DND-41 (cell line): ENCODE data around the gene ARHGDIB.

Experiments
- ATAC-seq: fragments of 200-7000 bp; cut with Tn5 transposase; 3 replicates; pipeline ENCODE4 v1.9.1; 2021; ENCODE audit warnings: low read depth; ENCODE audit not compliant: insufficient read depth
- DNase-seq: peaks from one replicate; pipeline ENCODE4 v3.0.0-alpha.2; 2020
- H2AFZ ChIP-seq: 2 replicates; pipeline ENCODE4 v1.6.0; 2012; ENCODE audit warnings: low read depth, low read length
- H3K27ac ChIP-seq: 2 replicates; pipeline ENCODE4 v1.5.1; 2012; ENCODE audit warnings: low read length, inconsistent platforms
- H3K27me3 ChIP-seq: fragments of 200-600 bp; sonication (generic); 2 replicates; pipeline ENCODE4 v1.6.0; 2012; ENCODE audit warnings: low read length, mild to moderate bottlenecking, inconsistent platforms; ENCODE audit not compliant: insufficient read depth, poor library complexity
- H3K36me3 ChIP-seq: 2 replicates; pipeline ENCODE4 v1.5.1; 2012; ENCODE audit warnings: low read length, inconsistent platforms; ENCODE audit not compliant: insufficient read depth
- H3K4me1 ChIP-seq: 2 replicates; pipeline ENCODE4 v1.5.1; 2012; ENCODE audit warnings: mild to moderate bottlenecking, low read length; ENCODE audit not compliant: insufficient read depth
- H3K4me2 ChIP-seq: 2 replicates; pipeline ENCODE4 v1.6.0; 2012; ENCODE audit warnings: mild to moderate bottlenecking, moderate library complexity, low read length, inconsistent platforms; ENCODE audit not compliant: insufficient read depth
- H3K4me3 ChIP-seq, 2 experiments: fragments of 200-600 bp in 1 of 2; shearing (Covaris generic) in 1 of 2; 2 replicates each; pipeline ENCODE4 v1.5.1; 2012 to 2016; ENCODE audit warnings: inconsistent platforms in 2 of 2, low read length in 2 of 2, mild to moderate bottlenecking in 2 of 2, low read depth in 1 of 2, moderate library complexity in 1 of 2
- H3K79me2 ChIP-seq: 2 replicates; pipeline ENCODE4 v1.6.0; 2012; ENCODE audit warnings: low read length, inconsistent platforms; ENCODE audit not compliant: insufficient read depth
- H3K9ac ChIP-seq: 2 replicates; pipeline ENCODE4 v1.6.0; 2012; ENCODE audit warnings: low read depth, mild to moderate bottlenecking, inconsistent platforms, low read length, moderate library complexity
- H3K9me3 ChIP-seq: 2 replicates; pipeline ENCODE4 v1.5.1; 2012; ENCODE audit warnings: low read length, moderate library complexity, mild to moderate bottlenecking, inconsistent platforms; ENCODE audit not compliant: insufficient read depth, severe bottlenecking
- H4K20me1 ChIP-seq: 2 replicates; pipeline ENCODE4 v1.6.0; 2012; ENCODE audit warnings: low read length; ENCODE audit not compliant: insufficient read depth
- EZH2 ChIP-seq: IDR thresholded peaks from 3 replicates; pipeline ENCODE4 v1.6.1; 2012; ENCODE audit warnings: borderline replicate concordance, low read depth, mild to moderate bottlenecking, moderate library complexity, low read length, inconsistent platforms; ENCODE audit not compliant: severe bottlenecking
- TF ChIP-seq, protein P1 (sequence below): IDR thresholded peaks from 2 replicates; pipeline ENCODE4 v1.5.1; 2012; ENCODE audit warnings: borderline replicate concordance, low read length, moderate library complexity, mild to moderate bottlenecking; ENCODE audit not compliant: poor library complexity, severe bottlenecking; ENCODE audit errors: extremely low read depth

ARHGDIB gene

DNA sequence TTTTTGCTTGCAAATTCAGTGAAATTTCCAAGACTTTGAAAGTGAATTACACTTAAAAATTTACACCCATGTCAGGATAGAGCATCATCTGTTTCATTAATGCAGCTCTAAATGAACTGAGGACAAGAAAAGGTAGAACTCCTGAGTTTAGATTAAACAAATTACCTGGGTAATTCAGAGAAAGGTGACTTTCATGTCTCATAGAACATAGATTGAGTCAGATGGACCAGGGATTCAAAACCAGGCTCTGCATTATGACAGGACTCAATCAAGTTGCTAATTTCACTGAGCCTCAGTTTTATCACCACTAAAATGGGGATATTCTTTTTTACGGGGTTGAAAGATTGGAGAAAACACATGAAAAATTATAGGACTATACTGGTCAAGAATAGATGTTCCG lies 4.5 kb downstream of the ARHGDIB start:
- Histone ChIP-seq H3K27ac (peak overlapping the region; percentile 87), H3K27me3 (no peaks in the 10 kb centered on the region), H3K36me3 (peaks cover 52% of the 10 kb centered on the region), H4K20me1 (peaks cover 41% of the 10 kb centered on the region), H3K4me1 (peaks cover 87% of the 10 kb centered on the region), H3K9me3 (no peaks in the 10 kb centered on the region), H3K79me2 (peaks cover 99% of the 10 kb centered on the region), H3K4me3 (peak overlapping the region in 1 of 2 experiments; percentile 77; a peak in 2 of 4 replicates), H2AFZ (no peak overlapping the region), H3K9ac (peak overlapping the region; percentile 78), H3K4me2 (peak overlapping the region; percentile 89)
- DNase-seq (no peak), ATAC-seq (no peak)
- TF ChIP-seq EZH2, result no peak
- TF ChIP-seq, protein P1, sequence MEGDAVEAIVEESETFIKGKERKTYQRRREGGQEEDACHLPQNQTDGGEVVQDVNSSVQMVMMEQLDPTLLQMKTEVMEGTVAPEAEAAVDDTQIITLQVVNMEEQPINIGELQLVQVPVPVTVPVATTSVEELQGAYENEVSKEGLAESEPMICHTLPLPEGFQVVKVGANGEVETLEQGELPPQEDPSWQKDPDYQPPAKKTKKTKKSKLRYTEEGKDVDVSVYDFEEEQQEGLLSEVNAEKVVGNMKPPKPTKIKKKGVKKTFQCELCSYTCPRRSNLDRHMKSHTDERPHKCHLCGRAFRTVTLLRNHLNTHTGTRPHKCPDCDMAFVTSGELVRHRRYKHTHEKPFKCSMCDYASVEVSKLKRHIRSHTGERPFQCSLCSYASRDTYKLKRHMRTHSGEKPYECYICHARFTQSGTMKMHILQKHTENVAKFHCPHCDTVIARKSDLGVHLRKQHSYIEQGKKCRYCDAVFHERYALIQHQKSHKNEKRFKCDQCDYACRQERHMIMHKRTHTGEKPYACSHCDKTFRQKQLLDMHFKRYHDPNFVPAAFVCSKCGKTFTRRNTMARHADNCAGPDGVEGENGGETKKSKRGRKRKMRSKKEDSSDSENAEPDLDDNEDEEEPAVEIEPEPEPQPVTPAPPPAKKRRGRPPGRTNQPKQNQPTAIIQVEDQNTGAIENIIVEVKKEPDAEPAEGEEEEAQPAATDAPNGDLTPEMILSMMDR, result no peak

DNA sequence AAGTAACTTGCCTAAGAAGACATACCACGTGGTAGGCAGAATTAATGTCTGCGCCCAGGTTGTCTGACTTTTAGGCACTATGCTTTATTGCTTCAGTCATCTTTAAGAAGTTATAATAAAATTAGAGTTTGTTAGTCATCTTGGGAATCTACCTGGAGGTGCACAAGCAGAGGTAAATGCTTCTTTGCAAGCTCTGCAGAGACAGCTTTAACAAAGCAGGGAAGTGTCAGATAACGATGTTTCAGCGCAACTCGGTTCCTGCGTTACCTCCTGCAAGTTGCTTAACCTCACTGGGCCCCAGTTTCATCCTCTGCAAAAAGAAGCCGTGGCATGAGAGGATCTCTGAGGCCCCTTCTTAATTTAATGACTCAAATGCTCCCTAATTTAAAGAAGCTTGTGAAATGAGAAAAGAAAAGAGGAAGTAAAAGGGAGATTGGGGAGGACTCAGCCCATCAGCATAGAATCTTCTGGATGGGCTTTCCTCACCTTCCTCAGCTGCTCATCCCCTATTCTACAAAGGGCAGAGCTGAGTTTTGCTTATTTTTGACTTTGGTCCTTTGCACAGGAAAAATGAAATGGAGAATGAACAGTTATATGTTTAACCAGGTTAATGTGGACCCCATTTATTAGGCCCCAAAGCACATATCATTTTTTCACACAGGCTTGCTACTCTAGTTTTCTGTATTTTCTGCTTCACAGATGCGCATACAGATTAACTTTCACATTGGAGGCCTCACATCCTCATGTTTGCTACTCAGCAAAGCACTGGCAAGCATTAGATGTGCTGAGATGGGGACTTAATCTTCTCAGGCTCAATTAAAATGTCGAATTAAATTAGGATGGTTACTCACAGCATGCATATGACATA lies 5.1 kb downstream of the ARHGDIB start:
- Histone ChIP-seq H3K27ac (peak overlapping the region; percentile 87), H3K9ac (peak overlapping the region; percentile 78), H3K27me3 (no peaks in the 10 kb centered on the region), H4K20me1 (peaks cover 41% of the 10 kb centered on the region), H3K4me1 (peaks cover 89% of the 10 kb centered on the region), H3K36me3 (peaks cover 58% of the 10 kb centered on the region), H2AFZ (no peak overlapping the region), H3K9me3 (no peaks in the 10 kb centered on the region), H3K4me3 (peak overlapping the region in 1 of 2 experiments; percentile 77; a peak in 2 of 4 replicates), H3K79me2 (peaks cover 100% of the 10 kb centered on the region), H3K4me2 (peak overlapping the region; percentile 89)
- ATAC-seq (no peak), DNase-seq (peak; percentile 48)
- no peak for TF ChIP-seq EZH2
- TF ChIP-seq, protein P1, result no peak

DNA sequence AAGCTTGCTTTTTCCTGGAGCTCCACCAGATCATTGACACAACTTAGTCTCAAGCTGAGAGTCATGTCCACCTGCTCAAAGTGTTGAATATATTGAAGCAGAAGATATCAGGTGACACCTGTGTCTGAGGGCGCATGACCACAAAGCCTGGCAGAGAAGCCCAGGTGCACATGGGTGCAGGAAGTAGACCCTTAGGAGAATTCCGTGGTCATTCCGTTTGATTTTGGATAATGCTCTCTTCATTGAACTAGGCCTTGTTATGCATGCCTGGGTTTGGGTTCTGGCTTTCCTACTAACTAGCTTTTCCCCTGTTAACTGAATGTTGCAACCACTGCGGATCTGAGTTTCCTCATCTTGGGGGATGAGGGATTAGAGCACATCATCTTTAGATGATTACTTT lies 7.1 kb downstream of the ARHGDIB start:
- H3K9me3 ChIP-seq, result no peaks in the 10 kb centered on the region
- ATAC-seq (peak; percentile 27), DNase-seq (peak; percentile 65)
- peak overlapping the region; percentile 89 for H3K4me2 ChIP-seq
- peaks cover 38% of the 10 kb centered on the region for H4K20me1 ChIP-seq
- no peaks in the 10 kb centered on the region for H3K27me3 ChIP-seq
- H2AFZ ChIP-seq, result no peak overlapping the region
- peak overlapping the region; percentile 41 for H3K9ac ChIP-seq
- H3K4me3 ChIP-seq, result peak overlapping the region in 1 of 2 experiments; percentile 45; a peak in 2 of 4 replicates
- peak overlapping the region; percentile 95 for H3K27ac ChIP-seq
- H3K36me3 ChIP-seq, result peaks cover 69% of the 10 kb centered on the region
- H3K4me1 ChIP-seq, result peaks cover 100% of the 10 kb centered on the region
- TF ChIP-seq, protein P1, result no peak
- no peak for TF ChIP-seq EZH2
- peaks cover 100% of the 10 kb centered on the region for H3K79me2 ChIP-seq
